ENCODE results near the gene TCP11L2. TPM values are rescaled to one million over a fixed set of nuclear protein-coding genes. Genes with fewer than 3 reads are reported as not detected.
A peak's percentile ranks its signal among the peaks of the same experiment; 100 is the strongest.

The TCP11L2 gene
- total and polyA plus RNA-seq, 2 of the 13 experiments (the other 11 are each of a cell fraction or from before 2014, with no cell fraction given) = 4.6 to 24.1 TPM

- TF ChIP-seq FUBP1 (CRISPR knock-in tag; IDR thresholded peaks at IDR 0.05; ENCODE audit: borderline replicate concordance) = no peak
- no peak for TF ChIP-seq ZHX2 (IDR thresholded peaks at IDR 0.05; ENCODE audit: low read depth)
- no peak for TF ChIP-seq ZHX2 (CRISPR knock-in tag; IDR thresholded peaks at IDR 0.05; ENCODE audit: borderline replicate concordance)
- no peak for TF ChIP-seq RBFOX2 (IDR thresholded peaks at IDR 0.05; ENCODE audit: low read depth, low read length)
- no peak; the same call in 1 of the 2 replicates for TF ChIP-seq ZMYM4 (CRISPR knock-in tag; IDR thresholded peaks at IDR 0.05)
- TF ChIP-seq CCDC6 (CRISPR knock-in tag; IDR thresholded peaks at IDR 0.05) = peak; percentile 82; the same call in 1 of the 2 replicates
- peak; percentile 76 to 94; a peak in 3 of 4 replicates for TF ChIP-seq EP300 (IDR thresholded peaks at IDR 0.05; ENCODE audit: low read depth in 2 of 2, low read length in 2 of 2)
- TF ChIP-seq EP300 (CRISPR knock-in tag; IDR thresholded peaks at IDR 0.05; ENCODE audit: borderline replicate concordance) = peak; percentile 98
- no peak for TF ChIP-seq ZNF33B (CRISPR knock-in tag; IDR thresholded peaks at IDR 0.05)
- peak; percentile 50; the same call in 1 of the 2 replicates for TF ChIP-seq ZNF558 (CRISPR knock-in tag; IDR thresholded peaks at IDR 0.05; ENCODE audit: borderline replicate concordance)
- TF ChIP-seq YEATS2 (CRISPR knock-in tag; IDR thresholded peaks at IDR 0.05; ENCODE audit: borderline replicate concordance) = 0 out of 2 replicates have a peak, but pooled peaks have one; percentile 39
- TF ChIP-seq NFAT5 (CRISPR knock-in tag; IDR thresholded peaks at IDR 0.05) = no peak
- peak; percentile 78; the same call in 1 of the 2 replicates for TF ChIP-seq FOSL1 (CRISPR knock-in tag; IDR thresholded peaks at IDR 0.05; ENCODE audit: borderline replicate concordance)
- no peak for TF ChIP-seq PCBP2 (optimal IDR thresholded peaks at IDR 0.05; ENCODE audit: low read depth, low read length, poor library complexity, severe bottlenecking)
- no peak for TF ChIP-seq ZNF251 (CRISPR knock-in tag; IDR thresholded peaks at IDR 0.05)
- no peak for TF ChIP-seq ZNF7 (CRISPR knock-in tag; IDR thresholded peaks at IDR 0.05)
These were observed 18.0 kb upstream of the TCP11L2 start (continued) for GRCh38 chr12:106284358-106285105.
